Caco-2 (cell line): Measurements from ENCODE around the gene CFAP45. TPM values are rescaled to one million over a fixed set of nuclear protein-coding genes. Genes with fewer than 3 reads are reported as not detected.
A peak's percentile ranks its signal among the peaks of the same experiment; 100 is the strongest.

Experiments
- BruUV-seq: library from RNA; stranded (reverse); fragments of 400-500 nt; replicated peaks from 2 replicates; lab custom pipeline; 2021; lab: Mats Ljungman, UMichigan
- CTCF ChIA-PET: fragments of 300-600 bp; sonication (Branson Sonifier 250); formaldehyde crosslinking; loops from one replicate; lab custom pipeline; 2022; ENCODE audit warnings: antibody characterized with exemption; lab: Charles Lee
- POLR2A ChIA-PET: fragments of 300-600 bp; sonication (Branson Sonifier 250); formaldehyde crosslinking; loops from one replicate; lab custom pipeline; 2022; ENCODE audit warnings: antibody characterized with exemption; lab: Charles Lee
- DNase-seq, 2 experiments: peaks; one replicate each; pipeline versions ENCODE4 v3.0.0 to v3.0.0-alpha.2; 2020 to 2022
- H3K27me3 ChIP-seq: replicated peaks from 2 replicates; pipeline ENCODE4 v1.6.0; 2011; ENCODE audit warnings: low read length; ENCODE audit not compliant: control insufficient read depth, insufficient read depth
- H3K36me3 ChIP-seq: 2 replicates; pipeline ENCODE4 v1.5.1; 2011; ENCODE audit warnings: low read length; ENCODE audit not compliant: control insufficient read depth, insufficient read depth
- H3K4me1 ChIP-seq: fragments of 250-450 bp; sonication (Bioruptor Pico); 2 replicates; pipeline ENCODE4 v1.5.1; 2020; ENCODE audit warnings: mild to moderate bottlenecking
- H3K4me3 ChIP-seq: 2 replicates; pipeline ENCODE4 v1.5.1; 2011; ENCODE audit warnings: low read depth, mild to moderate bottlenecking, control low read depth, low read length
- H3K9me3 ChIP-seq: fragments of 250-450 bp; sonication (Bioruptor Pico); 2 replicates; pipeline ENCODE4 v1.5.1; 2020; ENCODE audit warnings: mild to moderate bottlenecking, moderate library complexity
- H3K27ac Mint-ChIP-seq: one replicate; pipeline ENCODE4 v1.8.0; 2022; ENCODE audit warnings: mixed read lengths; ENCODE audit not compliant: unreplicated experiment
- H3K27me3 Mint-ChIP-seq: one replicate; pipeline ENCODE4 v1.8.0; 2022; ENCODE audit warnings: mixed read lengths; ENCODE audit not compliant: insufficient read depth, unreplicated experiment
- H3K36me3 Mint-ChIP-seq: one replicate; pipeline ENCODE4 v1.8.0; 2022; ENCODE audit warnings: mild to moderate bottlenecking, mixed read lengths; ENCODE audit not compliant: insufficient read depth, unreplicated experiment
- H3K4me1 Mint-ChIP-seq: one replicate; pipeline ENCODE4 v1.8.0; 2022; ENCODE audit warnings: low read depth, mixed read lengths; ENCODE audit not compliant: unreplicated experiment
- H3K4me3 Mint-ChIP-seq: one replicate; pipeline ENCODE4 v1.8.0; 2022; ENCODE audit warnings: mild to moderate bottlenecking, moderate library complexity, mixed read lengths; ENCODE audit not compliant: unreplicated experiment
- H3K9me3 Mint-ChIP-seq: one replicate; pipeline ENCODE4 v1.8.0; 2022; ENCODE audit warnings: mixed read lengths; ENCODE audit not compliant: unreplicated experiment
- intact Hi-C: fragments of 100-400 bp; cut with micrococcal nuclease; formaldehyde crosslinking; loops from one replicate; pipeline ENCODE4 v1.10.0; 2022; ENCODE audit not compliant: unreplicated experiment
- total RNA-seq: library from RNA; stranded (reverse); gene quantifications from 2 replicates; pipeline ENCODE4 v1.2.3, GENCODE V29; 2022
- TF ChIP-seq, protein P1 (sequence below), 2 experiments: fragments of 200-600 bp in 1 of 2; IDR thresholded peaks; 1 replicate in 1 of 2; 2 replicates in 1 of 2; pipeline versions ENCODE4 v1.5.1 to v1.8.0; 2011 to 2022; ENCODE audit warnings: antibody characterized with exemption in 1 of 2, control low read depth in 1 of 2, inconsistent platforms in 1 of 2, low read depth in 1 of 2, low read length in 1 of 2, mild to moderate bottlenecking in 1 of 2, moderate library complexity in 1 of 2; ENCODE audit not compliant: insufficient read depth in 1 of 2, severe bottlenecking in 1 of 2, unreplicated experiment in 1 of 2

CFAP45 gene
- total RNA-seq, 1 experiment from 2014 or later = 1.1 TPM

DNA sequence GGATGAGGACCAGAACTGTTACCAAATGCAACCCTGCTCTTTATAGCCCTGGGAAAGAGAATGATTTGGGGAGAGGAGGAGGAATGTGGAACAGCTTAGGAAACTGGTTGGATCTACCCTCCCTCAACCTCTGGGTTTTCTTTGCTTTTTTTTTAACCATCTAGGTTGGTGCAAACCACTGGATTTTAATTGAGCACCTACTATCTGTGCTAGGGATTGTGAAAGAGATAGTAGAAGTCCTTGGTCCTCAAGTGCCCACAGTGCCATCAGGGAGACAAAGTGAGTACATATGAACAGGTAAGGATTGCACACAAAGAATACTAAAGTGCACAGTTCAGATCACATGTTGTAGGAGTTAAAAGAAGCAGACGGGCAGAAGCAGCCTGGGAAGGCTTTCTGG, 20.7 kb upstream of the CFAP45 start:
- ChIA-PET POLR2A (no interaction called here), CTCF (no interaction called here)
- DNase-seq = no peak
- Histone ChIP-seq H3K4me1 (peaks cover 70% of the 10 kb centered on the region), H3K36me3 (peaks cover 4% of the 10 kb centered on the region), H3K4me3 (no peak overlapping the region), H3K9me3 (no peaks in the 10 kb centered on the region), H3K27me3 (no peaks in the 10 kb centered on the region)
- Mint-ChIP-seq H3K27ac (peak overlapping the region; percentile 11), H3K4me3 (peak overlapping the region; percentile 16), H3K9me3 (no peaks in the 10 kb centered on the region), H3K4me1 (peaks cover 54% of the 10 kb centered on the region), H3K36me3 (peaks cover 86% of the 10 kb centered on the region), H3K27me3 (no peaks in the 10 kb centered on the region)
- BruUV-seq = no TSS peak
- TF ChIP-seq, protein P1, sequence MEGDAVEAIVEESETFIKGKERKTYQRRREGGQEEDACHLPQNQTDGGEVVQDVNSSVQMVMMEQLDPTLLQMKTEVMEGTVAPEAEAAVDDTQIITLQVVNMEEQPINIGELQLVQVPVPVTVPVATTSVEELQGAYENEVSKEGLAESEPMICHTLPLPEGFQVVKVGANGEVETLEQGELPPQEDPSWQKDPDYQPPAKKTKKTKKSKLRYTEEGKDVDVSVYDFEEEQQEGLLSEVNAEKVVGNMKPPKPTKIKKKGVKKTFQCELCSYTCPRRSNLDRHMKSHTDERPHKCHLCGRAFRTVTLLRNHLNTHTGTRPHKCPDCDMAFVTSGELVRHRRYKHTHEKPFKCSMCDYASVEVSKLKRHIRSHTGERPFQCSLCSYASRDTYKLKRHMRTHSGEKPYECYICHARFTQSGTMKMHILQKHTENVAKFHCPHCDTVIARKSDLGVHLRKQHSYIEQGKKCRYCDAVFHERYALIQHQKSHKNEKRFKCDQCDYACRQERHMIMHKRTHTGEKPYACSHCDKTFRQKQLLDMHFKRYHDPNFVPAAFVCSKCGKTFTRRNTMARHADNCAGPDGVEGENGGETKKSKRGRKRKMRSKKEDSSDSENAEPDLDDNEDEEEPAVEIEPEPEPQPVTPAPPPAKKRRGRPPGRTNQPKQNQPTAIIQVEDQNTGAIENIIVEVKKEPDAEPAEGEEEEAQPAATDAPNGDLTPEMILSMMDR (IDR thresholded peaks at IDR 0.05; ENCODE audit: insufficient read depth in 1 of 2, low read depth in 1 of 2, low read length in 1 of 2, severe bottlenecking in 1 of 2, unreplicated experiment in 1 of 2) = no peak
- intact Hi-C loops = no loop called here

DNA sequence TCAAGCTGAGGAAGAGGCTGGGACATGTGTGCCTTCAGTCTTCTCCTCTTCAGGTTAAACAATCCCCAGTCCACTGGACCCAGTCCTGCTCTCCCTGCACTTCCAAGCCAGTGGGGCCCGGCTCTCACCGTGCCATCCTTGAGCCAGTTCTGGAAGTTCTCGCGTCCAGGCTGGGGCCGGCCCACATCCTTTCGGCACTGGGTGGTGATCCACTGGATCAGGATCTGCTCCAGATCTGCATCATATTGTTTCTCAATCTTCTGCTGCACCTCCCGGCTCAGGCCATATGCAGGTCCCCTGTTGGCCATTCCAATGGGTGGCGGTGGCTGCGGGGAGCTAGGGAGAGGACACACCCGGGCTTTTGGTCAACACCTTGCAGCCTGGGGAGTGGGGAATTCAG, 20.2 kb upstream of the CFAP45 start:
- Mint-ChIP-seq H3K36me3 (peaks cover 86% of the 10 kb centered on the region), H3K9me3 (no peaks in the 10 kb centered on the region), H3K4me3 (no peak overlapping the region), H3K27ac (no peak overlapping the region), H3K27me3 (no peaks in the 10 kb centered on the region), H3K4me1 (peaks cover 59% of the 10 kb centered on the region)
- TF ChIP-seq, protein P1 (IDR thresholded peaks at IDR 0.05; ENCODE audit: insufficient read depth in 1 of 2, low read depth in 1 of 2, low read length in 1 of 2, severe bottlenecking in 1 of 2, unreplicated experiment in 1 of 2) = no peak
- ChIA-PET CTCF (no interaction called here), POLR2A (no interaction called here)
- no peak overlapping the region for H3K4me3 ChIP-seq
- no peaks in the 10 kb centered on the region for H3K9me3 ChIP-seq
- no peak for DNase-seq
- intact Hi-C loops = no loop called here
- no peaks in the 10 kb centered on the region for H3K27me3 ChIP-seq
- H3K4me1 ChIP-seq = peaks cover 74% of the 10 kb centered on the region
- H3K36me3 ChIP-seq = peaks cover 4% of the 10 kb centered on the region
- no TSS peak for BruUV-seq

DNA sequence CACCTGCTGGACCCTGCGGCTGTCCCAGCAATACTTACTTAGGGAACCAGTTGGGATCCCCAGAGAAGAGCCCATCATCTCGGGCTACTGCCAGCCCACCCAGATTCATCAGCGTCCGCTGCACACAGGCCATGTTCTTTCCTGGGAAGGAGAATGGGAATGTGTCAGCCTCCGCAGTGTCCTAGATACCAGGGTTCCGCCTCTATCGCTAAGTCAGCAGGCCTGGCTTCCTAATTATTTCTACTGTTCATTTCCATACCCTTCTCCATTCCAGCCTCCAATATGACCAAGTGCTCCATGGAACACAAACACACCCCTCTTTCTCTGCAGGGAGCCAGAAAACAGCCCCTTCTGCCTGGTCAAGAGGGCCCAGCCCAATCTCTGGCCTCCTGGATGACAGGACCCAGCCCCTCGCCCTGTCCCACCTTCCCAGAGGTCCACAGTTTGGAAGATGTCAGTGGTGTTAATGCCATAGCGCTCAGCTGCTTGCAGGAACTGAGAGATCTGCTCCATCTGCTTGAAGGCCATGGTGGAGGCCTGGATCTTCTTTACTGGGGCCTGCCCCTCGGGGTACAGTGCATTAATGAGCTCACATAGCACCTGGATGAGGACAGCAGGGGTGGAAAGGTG, 19.4 kb upstream of the CFAP45 start:
- ChIA-PET POLR2A (no interaction called here), CTCF (no interaction called here)
- Histone ChIP-seq H3K4me1 (peaks cover 81% of the 10 kb centered on the region), H3K27me3 (no peaks in the 10 kb centered on the region), H3K4me3 (no peak overlapping the region), H3K9me3 (no peaks in the 10 kb centered on the region), H3K36me3 (peaks cover 4% of the 10 kb centered on the region)
- no TSS peak for BruUV-seq
- H3K36me3 Mint-ChIP-seq = peaks cover 81% of the 10 kb centered on the region
- intact Hi-C loops = no loop called here
- no peak for DNase-seq
- no peak overlapping the region for H3K4me3 Mint-ChIP-seq
- peaks cover 67% of the 10 kb centered on the region for H3K4me1 Mint-ChIP-seq
- no peaks in the 10 kb centered on the region for H3K9me3 Mint-ChIP-seq
- H3K27me3 Mint-ChIP-seq = no peaks in the 10 kb centered on the region
- TF ChIP-seq, protein P1 (IDR thresholded peaks at IDR 0.05; ENCODE audit: insufficient read depth in 1 of 2, low read depth in 1 of 2, low read length in 1 of 2, severe bottlenecking in 1 of 2, unreplicated experiment in 1 of 2) = no peak
- no peak overlapping the region for H3K27ac Mint-ChIP-seq
